Measurements from ENCODE around the gene ISOC2.
A peak's percentile ranks its signal among the peaks of the same experiment; 100 is the strongest.
"Not testable (repeated sequence)": the region's sequence is repeated elsewhere in the genome, so short reads cannot be mapped to it uniquely, and the experiment has no call there.

Gene ISOC2

GRCh38 chr19:55455576-55456235 is 5.7 kb downstream of the ISOC2 start:
- no peak for DNase-seq

DNA sequence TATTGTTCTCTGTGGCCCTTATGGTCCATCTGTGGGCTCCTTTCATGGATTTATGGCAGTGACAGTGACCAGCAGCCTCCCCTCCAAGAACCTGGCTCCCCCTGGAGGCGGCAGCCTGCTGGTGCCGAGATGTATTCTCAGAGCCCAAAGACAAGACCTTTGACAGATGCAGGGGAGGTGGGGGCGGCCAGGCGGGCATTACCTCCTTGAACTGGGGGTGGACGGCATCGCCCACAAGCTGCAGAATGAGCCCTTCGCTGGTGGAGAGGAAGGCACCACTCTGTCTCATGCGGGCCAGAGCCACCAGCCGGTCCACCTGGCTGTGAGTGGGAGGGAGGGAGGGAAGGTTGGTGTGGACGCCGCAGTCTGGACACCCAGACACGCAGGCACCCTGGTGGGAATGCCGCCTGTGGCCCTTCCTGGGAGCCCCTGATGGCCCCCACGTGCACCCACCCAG is 6.6 kb downstream of the ISOC2 start:
- DNase-seq, result no peak

DNA sequence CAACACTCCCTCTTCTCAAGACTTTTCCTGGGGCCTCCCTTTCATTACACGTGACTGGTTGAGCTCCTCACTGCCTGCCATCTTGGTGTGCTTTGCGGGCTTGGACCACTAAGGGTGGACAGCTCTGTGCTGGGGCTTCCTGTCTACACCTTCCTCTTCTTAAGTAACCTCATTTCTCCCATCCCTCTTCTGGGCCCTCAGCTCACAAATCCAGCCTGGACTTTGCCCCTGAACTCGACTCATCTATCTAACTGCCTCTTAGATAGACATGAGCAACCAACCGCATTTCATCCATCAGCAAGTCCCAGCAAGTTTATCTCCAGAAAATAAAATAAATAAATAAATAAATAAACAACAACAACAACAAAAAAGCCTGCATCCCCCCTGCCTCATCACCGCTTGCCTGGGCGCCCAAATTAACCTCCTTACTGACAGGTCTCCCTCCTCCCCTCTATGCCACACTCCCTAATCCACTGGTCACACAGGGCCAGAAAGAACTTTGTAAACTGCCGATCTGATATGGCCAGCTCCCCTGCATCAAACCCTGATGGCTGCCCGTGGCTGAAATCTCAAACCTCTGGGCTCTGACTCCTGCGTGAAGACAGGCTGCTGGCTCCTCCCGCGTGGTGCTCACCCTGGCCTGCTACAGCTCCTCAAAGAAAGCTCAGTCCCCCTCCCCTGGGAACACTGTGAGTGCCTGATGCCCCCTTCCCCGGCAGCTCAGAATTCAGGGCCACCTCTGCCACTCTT is 7.8 kb downstream of the ISOC2 start:
- DNase-seq, result no peak

- DNase-seq, result peak; percentile 93
Observed at GRCh38 chr19:55452749-55453346, 8.6 kb downstream of the ISOC2 start.

- DNase-seq, result peak; percentile 42
Observed at GRCh38 chr19:55451965-55452748, 9.3 kb downstream of the ISOC2 start.

DNA sequence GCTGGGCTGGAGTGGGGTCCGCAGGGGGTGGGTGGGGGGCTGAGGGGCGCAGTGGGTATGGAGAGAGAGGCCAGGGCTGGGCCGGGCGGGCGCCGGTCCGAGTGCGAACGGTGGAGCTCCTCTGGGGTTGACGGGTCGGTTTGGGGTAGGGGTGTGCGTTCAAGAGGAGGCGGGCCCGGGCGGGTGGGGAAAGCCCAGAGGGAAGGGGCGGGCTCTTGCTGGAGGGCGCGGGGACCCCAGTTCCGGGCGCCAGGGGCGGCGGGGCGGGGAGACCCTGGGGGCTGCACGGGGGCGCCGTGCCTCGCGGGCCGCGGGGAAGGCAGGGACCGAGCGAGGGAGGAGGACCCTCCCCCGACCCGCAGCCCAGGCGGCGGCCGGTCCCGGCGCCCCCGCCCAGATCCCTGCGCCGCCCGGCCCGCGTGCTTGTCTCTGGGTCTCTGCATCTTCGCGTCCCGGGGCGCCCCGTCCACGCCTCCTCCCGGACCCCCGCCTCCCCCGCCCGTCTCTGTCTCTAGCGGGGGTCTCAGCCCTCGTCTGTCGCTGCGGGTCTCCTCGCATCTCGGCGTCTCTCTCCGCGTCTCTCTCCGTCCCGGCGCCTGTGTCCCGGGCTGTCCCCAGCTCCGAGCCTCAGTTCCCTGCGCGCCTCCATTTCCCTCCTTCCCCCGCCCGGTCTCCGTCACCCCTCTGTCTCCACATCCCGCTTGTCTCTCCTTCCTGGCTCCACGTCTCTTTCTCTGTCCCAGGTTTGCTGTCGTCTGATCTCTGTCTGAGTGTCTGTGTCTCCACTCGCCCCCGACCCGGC is 10.1 kb downstream of the ISOC2 start:
- no peak for DNase-seq

DNA sequence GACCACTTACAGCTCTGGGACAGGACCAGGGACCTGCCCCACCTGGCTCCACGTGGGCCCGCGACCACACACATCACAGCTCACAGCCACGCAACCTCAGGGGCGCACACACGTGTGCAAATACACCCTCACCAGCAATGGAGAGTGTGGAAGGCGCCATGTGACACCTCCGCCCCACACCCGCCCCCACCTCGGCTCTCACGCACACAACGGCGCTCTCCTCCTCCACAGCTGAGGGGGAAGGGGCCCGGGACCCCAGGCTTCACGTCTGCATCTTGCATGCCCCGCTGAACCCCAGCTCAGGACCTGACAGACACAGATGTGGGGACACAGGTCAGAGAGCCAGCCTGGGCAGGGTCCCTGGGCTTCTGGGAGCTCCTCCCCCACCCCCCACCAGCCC is 12.0 kb downstream of the ISOC2 start:
- DNase-seq, result no peak

DNA sequence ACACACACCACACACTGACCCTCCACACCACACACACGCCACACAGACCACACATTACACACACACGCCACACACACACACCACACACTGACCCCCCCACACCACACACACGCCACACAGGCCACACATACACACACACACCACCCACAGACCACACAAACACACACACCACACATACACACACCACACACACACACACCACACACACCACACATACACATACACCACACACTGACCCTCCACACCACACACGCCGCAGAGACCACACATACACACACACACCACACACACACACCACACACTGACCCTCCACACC is 13.3 kb downstream of the ISOC2 start:
- not testable (repeated sequence) for DNase-seq

DNA sequence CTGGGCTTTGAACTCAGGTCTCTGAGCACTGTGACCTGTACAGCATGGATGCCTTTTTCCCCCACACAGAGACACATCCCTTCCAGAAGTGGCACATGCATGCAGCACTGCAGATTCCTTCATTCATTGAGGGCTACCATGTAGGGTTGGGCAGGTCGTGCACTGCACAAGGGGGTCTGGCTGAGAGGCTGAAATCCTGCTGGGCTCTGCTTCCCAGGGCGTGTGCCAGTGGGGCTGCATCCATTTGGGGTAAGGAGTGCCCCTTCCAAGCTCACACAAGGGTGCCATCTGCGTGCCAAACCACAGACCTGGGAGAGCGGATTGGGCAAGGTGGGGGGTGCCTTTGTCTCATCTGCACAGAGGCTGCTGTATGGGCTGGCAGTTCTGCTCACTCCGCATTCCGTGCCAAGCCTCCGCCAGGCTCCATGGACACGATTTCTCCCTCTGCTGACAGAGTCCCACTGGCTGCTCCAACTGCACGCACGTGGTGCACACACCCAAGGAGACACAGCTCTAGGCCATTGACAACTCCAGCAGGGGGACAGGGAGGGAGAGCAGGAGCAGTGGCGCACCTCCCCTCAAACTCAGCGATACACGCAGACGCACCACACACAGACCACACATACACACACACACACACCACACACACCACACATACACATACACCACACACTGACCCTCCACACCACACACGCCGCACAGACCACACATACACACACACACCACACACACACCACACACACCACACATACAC is 13.8 kb downstream of the ISOC2 start:
- DNase-seq, result peak; percentile 52

DNA sequence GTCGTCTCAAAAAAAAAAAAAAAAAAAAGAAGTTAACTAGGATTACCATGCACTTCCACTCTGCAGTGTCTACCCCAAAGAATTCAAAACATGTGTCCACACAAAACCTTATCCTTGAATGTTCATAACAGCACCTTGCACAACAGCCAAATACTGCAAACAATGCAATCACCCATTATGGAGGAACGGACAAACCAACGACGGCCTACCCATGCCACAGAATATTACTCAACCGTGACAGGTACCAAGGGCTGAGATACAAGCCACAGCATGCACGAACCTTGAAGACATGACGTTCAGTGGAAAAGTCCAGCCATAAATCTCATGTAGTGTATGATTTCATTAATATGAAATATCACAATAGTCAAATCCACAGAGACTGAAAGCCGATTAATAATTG is 15.4 kb downstream of the ISOC2 start:
- DNase-seq, result no peak

GRCh38 chr19:55444646-55445045 is 16.8 kb downstream of the ISOC2 start:
- no peak for DNase-seq

DNA sequence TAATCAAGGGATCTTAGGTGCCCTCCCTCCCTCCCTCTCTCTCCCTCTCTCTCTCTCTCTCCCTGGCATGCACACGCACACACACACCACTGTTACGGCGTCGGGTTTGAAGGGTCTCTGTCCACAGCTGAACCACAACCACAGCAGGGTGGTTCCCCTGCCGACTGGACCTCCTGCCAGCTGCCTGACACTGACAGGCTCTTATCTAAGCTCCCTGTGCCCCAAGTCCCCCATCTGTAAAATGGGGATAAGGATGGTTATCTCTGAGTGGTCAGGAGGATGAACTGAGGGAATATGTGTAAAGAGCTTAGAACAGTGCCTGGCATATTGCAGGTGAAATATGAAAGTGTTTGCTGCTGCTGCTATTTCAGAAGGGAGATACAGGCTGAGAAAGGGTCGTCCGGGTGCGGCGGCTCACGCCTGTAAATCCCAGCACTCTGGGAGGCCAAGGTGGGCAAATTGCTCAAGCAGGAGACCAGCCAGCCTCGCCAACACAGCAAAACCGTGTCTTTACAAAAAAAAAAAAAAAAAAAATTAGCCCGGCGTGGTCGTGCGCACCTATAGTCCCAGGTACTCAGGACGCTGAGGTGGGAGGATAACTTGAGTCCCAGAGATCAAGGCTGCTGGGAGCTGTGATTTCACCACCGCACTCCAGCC is 17.5 kb downstream of the ISOC2 start:
- no peak for DNase-seq

- peak; percentile 63 for DNase-seq
Observed at GRCh38 chr19:55443045-55443823, 18.2 kb downstream of the ISOC2 start, which contains the start of gene SHISA7. TSS of gene SHISA7 (minus strand) at chr19:55443300. CDS start at chr19:55442863, 437 bp downstream.

DNA sequence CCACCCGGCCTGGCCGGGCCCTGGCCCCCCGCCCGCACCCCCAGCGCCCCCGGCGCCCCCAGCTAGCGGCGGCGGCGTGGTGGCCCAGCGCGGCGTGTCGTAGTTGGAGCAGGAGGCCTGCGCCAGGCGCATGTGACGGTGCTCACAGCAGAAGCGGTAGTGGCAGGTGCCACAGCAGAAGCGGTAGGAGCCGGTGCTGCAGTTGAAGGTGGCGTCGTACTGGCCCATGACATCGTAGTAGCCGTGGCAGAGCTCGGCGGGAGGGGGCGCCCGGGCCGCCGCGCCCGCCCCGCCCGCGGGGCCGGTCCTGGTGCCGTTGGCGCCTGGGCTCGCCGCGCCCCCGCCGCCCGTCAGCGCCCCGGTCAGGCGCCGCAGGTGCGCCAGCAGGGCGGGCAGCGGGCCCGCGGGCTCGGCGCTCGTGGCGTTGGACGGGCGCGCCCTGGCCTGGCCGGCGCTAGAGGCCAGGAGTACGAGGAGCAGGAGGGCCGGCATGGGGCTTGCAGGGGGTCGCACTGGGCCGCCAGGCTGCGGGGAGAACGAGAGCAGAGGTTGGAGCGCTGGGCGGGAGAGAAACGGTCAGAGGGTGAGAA is 19.0 kb downstream of the ISOC2 start:
- peak; percentile 39 for DNase-seq

DNA sequence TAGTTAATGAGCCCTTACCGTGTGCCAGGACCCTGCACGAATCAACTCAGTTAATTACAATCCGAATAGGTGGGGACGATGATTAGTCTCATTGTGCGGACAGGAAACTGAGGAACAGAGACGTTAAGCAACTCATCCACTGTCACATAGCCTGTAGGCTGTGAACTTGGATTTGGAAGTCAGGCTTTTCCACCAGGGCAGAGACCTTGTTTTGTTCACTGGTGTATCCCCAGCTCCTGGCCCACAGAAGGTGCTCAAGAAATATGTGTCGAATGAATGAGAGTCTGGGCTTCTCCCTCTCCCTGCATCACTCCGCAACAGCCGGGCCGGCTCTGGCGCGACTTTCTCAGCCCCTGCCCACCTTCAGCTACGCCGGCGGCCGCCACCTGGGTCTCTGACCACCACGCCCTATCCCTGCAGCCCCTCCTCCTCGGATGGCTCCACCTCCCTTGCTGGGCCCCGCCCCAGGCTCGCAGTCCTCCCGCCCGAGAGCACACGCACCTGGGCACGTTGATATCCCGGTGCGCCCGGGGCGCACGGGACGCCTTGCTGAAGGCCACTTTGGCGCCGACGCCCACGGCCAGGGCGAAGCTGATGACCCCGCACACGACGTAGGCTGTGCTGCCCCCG is 19.6 kb downstream of the ISOC2 start:
- DNase-seq, result peak; percentile 60

- no peak for DNase-seq
Observed at GRCh38 chr19:55441319-55441691, 20.1 kb downstream of the ISOC2 start.

- DNase-seq, result no peak
Observed at GRCh38 chr19:55440411-55441105, 20.9 kb downstream of the ISOC2 start.

DNA sequence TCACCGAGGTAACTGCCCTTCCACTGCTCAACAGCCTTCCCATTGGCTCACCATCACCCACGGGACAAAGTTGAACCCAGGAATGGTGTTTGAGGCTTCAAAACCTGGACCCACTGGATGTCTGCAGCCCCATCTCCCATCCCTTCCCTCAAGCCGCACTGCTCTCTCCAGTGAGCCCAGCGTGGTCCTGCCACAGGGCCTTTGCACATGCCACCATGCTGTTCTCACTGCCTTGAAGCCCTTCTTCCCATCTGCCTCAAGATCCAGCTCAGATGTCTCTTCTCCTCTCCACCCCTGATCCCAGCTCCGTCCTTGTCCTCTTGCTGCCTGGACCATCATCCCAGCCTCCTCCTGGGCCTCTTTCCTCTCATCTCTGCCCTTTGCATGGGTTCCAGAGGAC is 22.4 kb downstream of the ISOC2 start:
- DNase-seq, result no peak

DNA sequence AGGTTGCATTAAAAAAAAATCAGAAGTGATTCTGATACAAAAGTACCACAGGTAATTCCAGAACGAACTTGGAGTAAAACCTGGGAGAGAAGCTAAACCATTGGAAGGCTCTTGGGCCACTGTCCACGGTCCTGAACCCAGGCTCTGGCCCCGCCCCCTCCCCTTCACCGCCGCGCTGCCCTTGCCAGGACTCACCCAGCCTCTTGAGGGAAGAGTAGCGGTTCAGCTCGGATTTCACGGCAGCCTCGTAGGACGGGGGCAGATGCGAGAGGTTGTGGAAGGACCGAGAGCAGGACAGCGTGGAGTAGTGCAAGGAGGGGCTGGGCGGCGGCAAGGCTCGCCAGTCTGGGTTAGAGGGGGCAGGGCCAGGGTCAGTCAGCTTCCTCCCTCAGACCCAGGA is 24.0 kb downstream of the ISOC2 start:
- no peak for DNase-seq
